ELF-1 (cell line): ENCODE data around the gene SLC37A1.
"Not testable (repeated sequence)": the region's sequence is repeated elsewhere in the genome, so short reads cannot be mapped to it uniquely, and the experiment has no call there.

ENCODE experiments used
- DNase-seq: peaks from one replicate; pipeline ENCODE4 v3.0.0-alpha.2; 2016; ENCODE audit warnings: low read depth, low spot score

SLC37A1 gene

GRCh38 chr21:42592156-42592820 is 78.6 kb downstream of the SLC37A1 start:
- peak; percentile 32 for DNase-seq

- DNase-seq, result peak; percentile 91
These were observed 79.6 kb downstream of the SLC37A1 start for GRCh38 chr21:42593007-42593814.

GRCh38 chr21:42594616-42595282 is 81.1 kb downstream of the SLC37A1 start:
- DNase-seq, result no peak

- no peak for DNase-seq
These were observed 81.9 kb downstream of the SLC37A1 start for GRCh38 chr21:42595283-42596187.

- no peak for DNase-seq
These were observed 83.0 kb downstream of the SLC37A1 start for GRCh38 chr21:42596657-42597056.

- DNase-seq, result no peak
These were observed 84.0 kb downstream of the SLC37A1 start for GRCh38 chr21:42597487-42598158.

- DNase-seq, result no peak
These were observed 84.6 kb downstream of the SLC37A1 start for GRCh38 chr21:42598159-42598735.

- DNase-seq, result no peak
These were observed 85.8 kb downstream of the SLC37A1 start for GRCh38 chr21:42599486-42599885.

- no peak for DNase-seq
These were observed 86.3 kb downstream of the SLC37A1 start for GRCh38 chr21:42599962-42600361.

- no peak for DNase-seq
These were observed 88.0 kb downstream of the SLC37A1 start for GRCh38 chr21:42601656-42602055.

GRCh38 chr21:42607102-42607501 is 93.5 kb downstream of the SLC37A1 start:
- no peak for DNase-seq

- DNase-seq, result no peak
These were observed 94.0 kb downstream of the SLC37A1 start for GRCh38 chr21:42607525-42608102.

GRCh38 chr21:42608446-42608845 is 94.8 kb downstream of the SLC37A1 start:
- DNase-seq, result no peak

- DNase-seq, result no peak
These were observed 96.2 kb downstream of the SLC37A1 start for GRCh38 chr21:42609811-42610210.

- no peak for DNase-seq
These were observed 98.2 kb downstream of the SLC37A1 start for GRCh38 chr21:42611852-42612251.

- DNase-seq, result no peak
These were observed 98.7 kb downstream of the SLC37A1 start for GRCh38 chr21:42612390-42612789.

- DNase-seq, result no peak
These were observed 100.1 kb downstream of the SLC37A1 start for GRCh38 chr21:42613756-42614155.

GRCh38 chr21:42614396-42614795 is 100.7 kb downstream of the SLC37A1 start:
- DNase-seq, result no peak

- DNase-seq, result peak; percentile 66
These were observed 101.2 kb downstream of the SLC37A1 start for GRCh38 chr21:42614811-42615351.

- not testable (repeated sequence) for DNase-seq
These were observed 101.7 kb downstream of the SLC37A1 start for GRCh38 chr21:42615377-42615776.
